CD4-positive, alpha-beta T cell treated with Interleukin-2 at 100 ng/mL for 4 hours (primary cell): Measurements from ENCODE around the gene DERA.
"Not testable (repeated sequence)": the region's sequence is repeated elsewhere in the genome, so short reads cannot be mapped to it uniquely, and the experiment has no call there.

Experiments used
- DNase-seq: peaks from one replicate; pipeline ENCODE4 v3.0.0-alpha.2; 2020; ENCODE audit warnings: low spot score

The DERA gene

DNA sequence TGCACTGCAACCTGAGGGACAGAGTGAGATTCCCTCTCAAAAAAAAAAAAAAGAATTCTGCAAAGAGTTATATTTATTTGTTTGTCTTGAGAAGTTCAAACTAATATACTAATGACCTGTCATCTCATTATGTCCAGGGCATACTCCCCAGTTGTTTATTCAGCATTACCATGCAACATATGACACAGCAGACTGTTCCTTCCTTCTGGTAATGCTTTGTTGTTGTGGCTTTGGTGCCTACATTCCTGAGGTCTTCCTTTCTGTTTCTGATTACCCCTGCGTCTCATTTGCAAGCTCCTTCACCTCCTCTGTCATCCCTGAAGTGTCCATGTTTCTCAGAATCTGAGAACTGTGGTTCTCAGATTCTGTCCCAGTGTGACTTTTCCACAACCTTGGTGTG is 55.3 kb downstream of the DERA start:
- no peak for DNase-seq

DNA sequence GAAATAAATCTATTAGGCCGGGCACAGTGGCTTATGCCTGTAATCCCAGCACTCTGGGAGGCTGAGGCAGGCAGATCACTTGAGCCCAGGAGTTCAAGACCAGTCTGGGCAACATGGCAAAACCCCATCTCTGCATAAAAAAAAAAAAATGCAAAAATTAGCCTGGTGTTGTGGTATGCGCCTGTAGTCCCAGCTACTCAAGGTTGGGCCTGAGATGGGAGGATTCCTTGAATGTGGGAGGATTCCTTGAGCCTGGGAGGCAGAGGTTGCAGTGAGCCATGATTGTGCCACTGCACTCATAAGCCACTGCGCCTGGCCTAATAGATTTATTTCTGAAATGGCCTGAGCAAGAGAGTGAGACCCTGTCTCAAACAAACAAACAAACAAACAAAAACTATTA is 55.9 kb downstream of the DERA start:
- DNase-seq = not testable (repeated sequence)

DNA sequence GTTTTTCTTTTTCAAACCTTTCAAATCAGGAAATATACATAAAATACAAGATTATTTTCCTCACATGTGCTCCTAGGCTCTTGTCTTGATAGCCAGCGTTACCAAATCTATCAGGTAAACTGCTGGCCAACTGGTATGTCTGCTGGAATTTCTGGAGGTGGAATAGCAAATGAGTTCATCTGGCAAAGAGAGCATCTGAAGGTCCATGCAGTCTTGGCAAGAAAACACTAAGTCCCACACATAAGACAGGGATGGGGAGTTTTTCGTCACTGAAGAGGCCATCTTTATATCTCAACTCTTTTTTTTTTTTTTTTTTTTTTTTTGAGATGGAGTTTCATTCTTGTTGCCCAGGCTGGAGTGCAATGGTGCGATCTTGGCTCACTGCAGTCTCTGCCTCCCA is 60.1 kb downstream of the DERA start:
- no peak for DNase-seq

DNA sequence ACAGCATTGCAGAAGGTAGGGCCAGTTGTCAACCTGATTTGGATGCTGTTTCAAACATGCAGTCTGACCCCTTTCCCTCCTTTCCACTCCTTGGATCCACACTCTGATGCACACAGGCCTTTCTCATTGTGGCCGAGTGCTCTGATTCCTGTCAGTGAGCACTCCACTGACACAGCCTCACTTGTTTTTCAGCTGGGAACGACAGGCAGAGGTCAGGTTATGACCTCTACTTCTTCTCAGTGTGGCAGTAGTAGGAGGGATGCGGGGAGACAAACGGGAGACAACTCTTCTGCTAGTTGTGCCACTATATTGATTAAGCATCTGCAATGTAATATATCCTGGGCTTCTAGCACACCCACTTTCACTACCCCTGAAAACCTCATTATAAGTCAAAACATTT is 61.8 kb downstream of the DERA start:
- no peak for DNase-seq

DNA sequence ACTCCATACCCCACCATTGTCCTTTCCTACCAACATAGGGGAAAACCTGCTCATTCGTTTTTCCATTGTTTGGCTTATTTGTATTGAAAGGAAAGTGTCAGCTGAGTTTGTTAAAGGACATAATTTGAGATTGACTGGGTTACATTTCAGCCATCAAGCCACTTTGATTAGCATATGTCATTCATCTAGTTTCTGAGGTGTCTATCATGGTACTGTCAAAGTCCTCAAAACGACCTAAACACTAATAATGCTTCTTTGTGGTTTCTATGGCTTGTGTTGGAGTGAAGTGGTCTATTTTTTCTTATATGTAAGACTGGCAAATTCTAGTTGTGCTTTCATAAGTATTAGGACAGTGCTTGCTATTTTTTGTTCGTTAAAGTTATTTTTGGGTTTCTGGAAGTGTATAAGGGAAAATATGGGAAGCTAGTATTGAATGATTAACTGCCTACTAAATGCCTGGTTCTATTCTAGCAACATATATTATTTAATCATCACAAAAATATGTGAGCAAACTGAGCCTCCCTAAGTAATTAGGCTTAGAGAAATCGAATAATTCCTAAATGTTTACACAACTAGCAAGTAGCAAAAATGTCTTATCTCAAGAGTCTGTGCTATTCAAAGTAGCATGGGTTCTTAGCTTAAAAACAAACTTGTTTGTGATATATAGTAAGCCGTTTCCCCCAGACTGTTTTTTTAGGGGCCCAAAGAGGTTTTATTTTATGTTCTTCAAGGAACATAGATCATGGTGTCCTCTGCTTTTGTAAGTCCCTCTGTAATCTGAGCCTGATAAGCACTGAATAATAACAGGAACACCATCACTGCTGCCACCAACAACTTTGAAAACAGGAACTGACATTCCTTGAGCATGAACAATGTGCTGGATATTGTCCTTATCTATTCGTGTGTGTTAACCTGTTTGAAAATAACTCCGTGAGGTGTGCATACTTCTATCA is 67.1 kb downstream of the DERA start:
- no peak for DNase-seq

DNA sequence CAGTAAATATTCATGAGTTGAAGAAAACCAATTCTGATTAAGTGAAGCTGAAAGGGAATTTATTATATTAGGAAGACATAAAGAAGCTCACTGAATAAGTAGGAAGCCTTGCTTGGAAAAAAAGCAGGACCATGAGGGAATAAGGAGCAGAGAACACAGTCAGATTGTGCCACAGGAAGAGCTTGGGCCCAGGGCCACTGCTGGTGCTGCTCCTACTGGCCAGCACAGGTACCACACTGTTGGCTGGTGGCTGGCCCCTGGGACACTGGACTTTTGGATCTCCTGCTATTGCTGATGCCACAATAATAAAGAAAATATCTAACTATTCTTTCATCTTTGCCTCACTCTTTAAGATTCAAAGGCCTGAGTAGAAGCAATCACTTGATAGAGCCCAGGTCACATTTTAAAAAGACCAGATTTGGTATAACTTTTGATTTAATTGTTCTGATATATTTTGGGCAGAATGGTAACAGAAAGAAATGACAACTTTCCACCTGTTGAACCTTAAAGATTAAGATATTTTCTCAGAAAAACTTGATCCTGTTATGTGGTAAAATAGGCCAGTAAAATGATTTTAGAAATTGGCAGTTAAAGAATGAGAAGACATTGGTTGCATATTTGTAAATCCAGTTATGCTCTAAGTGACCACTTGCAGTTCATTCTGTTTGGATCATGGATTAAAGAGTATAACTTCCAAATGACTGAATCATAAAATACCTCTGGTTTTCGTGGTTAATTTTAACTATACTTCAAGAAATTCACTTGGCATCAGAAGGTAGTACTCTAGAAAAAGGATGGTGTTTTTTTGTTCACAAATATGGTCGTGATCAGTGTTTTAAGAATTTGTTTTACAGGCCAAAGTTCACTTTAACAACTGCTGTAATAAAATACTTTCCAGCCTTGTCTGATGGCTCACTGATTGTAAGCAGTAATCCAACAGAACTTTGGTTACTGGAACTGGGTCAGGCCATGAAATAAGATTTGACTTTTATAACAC is 68.3 kb downstream of the DERA start:
- DNase-seq = no peak

DNA sequence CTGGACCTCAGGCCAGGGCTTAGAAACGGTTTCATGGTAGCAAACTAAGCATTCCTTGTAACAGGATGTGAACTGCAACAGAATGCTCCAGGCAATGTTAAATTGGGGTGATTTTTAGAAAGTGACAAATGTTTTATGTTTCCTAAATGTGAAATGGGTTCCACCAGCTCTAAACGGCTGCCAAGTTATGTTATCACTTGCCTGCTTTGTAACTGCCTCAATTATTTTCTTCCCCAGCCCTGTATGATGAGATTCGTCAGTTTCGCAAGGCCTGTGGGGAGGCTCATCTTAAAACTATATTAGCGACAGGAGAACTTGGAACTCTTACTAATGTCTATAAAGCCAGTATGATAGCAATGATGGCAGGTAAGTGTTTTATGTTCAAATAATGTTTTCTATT is 70.9 kb downstream of the DERA start:
- no peak for DNase-seq

DNA sequence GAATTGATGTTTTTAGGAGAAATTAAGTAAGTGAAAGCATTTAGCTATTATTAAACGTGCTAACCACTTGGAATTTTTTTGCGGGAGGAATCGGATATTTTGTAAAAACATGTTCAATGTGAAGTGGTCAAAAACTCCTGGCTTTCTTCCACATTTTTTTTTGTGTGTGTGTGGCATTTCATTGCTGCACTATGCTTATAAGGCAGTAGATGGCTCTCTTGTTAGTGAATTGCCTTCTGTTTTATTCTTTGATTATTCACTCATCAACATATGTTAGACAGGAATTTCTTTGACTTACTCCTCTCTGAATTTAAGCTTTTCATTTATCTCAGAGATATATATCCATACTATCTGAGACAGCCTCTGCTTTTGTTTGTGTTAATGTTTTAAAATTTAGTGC is 71.3 kb downstream of the DERA start:
- DNase-seq = no peak

DNA sequence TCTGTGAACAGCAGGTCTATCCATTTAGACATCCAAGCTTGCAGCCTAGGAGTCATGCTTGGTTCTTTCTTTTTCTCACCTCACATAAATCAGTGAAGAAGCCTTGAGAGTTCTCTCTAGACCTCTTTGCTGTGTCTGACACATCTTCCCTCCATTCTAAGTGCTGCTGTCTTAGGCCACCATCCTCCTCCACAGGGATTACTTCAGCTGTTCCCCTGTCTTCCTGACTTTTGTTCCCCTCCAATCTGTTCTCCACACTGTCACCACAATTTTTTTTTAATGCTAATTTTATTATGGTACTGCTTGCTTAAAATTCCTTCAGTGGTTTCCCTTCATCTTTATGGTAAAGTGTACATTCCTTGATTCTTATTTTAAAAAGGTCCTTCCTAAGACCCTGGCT is 71.8 kb downstream of the DERA start:
- no peak for DNase-seq

DNA sequence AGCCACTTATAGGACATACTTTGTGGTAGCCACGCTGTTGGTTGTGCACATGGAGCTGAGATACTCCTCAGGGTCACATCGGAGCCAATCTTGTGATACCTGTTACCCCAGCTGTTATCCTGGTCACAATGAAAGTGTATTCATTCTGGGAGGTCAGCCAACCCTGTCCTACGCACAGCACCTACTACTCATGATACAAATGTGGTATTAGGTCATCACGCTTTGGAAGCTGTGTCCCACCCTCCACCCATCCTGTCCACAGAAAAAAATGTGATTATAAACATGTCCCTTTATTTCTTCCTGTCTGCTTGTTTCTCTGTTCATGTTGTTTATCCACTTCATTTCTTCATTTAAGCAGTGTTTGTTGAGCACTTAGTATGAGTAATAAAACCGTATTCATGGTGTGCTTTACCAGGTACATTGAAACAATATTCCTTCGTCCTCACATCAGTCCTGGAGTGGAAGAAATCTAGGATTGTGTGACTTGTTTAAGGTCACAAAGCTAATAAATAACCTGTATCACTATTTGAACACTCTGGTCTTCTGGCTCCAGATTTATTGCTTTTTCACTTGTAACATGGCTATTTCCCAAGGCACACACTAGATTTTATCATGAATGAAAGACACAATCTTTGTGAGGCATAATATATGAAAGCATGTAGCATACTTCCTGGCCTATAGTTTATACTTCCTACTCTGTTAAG is 73.1 kb downstream of the DERA start:
- DNase-seq = no peak

DNA sequence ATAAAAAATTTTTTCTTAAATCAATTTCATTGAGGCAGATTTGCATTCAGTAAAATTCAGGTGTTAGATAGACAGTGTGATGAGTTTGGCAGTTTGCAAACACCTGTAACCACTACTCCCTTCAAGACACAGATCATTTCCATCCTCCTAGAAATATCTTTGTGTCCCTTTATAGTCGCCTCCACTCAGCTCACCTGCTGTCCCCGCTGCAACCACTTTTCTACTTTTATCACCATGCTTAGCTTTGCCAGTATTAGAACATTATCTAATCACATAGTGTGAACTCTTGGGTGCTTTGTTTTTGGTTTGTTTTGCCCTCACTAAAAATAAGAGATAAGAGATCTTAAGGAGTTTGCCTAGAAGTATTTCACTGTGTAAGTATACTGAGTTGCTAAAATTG is 73.8 kb downstream of the DERA start:
- no peak for DNase-seq

DNA sequence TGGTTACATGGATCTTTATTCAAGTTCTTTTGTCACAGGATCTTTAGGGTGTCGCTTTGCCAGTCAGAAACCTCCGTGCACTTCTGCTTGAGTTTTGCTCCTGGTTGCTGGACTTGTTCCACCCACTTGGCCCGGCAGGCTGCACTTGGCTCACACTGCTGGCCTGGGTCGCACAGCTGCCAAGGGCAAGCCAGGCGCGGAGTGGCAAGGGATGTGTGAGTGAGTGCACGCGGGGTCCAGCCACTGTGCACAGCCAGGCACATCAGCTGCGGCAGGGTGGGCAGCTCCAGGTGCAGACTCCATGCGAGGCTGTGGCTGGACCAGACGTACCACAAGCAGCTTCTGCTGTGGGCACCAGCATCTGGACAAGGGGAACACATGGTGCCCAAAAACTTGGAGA is 76.6 kb downstream of the DERA start:
- DNase-seq = no peak

DNA sequence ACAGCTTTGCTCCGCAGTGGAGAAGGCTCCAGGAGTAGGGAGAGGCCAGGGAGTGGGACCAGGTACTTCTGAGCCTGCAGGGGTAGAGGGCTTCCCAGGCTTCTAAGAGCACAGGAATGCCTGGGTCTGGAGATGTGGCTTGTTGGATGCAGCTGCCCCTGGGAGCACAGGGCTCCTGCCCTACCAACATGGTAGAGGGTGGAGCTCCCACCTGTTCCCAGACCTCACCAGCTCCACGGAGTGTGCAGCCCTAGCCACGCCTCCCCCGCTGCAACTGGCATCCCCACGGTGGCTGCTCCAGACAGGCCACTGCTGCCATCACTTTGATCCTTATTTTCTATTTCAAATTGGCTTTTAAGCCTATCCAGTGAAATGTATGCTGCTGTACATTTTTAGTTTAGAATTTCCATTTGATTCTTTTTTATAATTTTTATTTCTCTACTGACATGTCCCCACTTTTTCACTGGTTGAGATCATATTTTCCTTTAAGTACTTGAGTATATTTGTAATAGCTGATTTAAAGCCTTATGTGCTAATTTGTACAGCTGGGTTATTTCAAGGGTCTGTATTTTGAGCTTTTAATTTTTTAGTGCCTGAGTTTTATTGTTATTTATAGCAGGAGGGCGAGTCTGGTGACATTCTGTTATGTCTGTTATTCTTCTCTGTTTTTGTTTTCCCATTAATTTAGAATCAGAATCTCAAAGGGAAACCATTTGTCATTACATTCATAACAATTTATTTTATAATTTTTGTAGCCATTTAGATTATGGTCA is 78.0 kb downstream of the DERA start:
- DNase-seq = no peak

DNA sequence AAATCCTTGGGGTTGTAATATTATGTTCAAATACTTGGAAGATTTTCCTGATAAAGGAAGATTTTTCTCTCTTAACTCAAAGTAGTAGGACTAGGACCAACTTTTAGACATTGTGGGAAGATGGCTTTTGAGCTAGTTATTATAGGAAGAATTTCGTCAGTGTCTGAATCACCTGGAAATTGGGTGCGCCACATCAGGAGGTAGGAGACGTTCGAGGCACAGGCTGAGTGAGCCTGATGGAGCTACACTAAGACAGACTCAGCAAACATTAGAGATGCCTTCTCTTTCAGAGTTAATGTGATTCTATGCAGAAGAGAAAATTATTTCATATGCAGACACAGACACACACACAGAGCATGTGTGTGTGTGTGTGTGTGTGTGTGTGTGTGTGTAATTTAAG is 84.7 kb downstream of the DERA start:
- no peak for DNase-seq

DNA sequence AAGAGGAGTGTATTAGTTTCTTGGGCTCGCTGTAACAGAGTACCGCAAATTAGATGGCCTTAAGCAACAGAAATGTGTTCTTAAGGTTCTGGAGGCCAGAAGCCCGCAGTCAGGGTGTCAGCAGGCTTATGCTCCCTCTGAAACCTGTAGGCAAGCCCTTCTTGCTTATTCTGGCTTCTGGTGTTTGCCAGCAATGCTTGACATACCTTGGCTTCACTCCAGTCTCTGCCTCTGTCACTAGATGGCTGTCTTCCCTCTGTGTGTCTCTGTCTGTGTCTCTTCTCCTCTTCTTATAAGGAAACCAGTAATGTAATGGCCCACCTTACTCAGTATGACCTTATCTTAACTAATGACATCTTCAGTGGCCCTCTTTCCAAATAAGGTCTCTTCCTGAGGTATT is 85.1 kb downstream of the DERA start:
- no peak for DNase-seq

DNA sequence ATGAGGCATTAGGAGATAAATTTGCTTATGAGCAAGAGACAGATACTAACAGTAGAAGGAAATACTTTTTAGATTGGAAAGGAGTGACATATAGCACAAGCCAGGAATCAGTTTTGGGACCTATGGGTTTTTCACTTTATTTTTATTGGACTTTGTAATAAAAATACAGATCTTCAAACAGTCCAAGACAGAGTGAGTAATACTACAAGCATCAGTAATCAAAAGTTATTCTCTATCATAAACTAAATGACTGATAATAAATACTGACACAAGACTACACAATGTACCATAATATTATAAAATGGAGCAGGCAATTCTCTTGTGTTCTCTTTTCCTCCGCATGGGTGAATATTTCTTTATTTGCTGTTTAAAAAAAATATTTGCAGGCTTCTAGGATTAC is 85.8 kb downstream of the DERA start:
- DNase-seq = no peak

DNA sequence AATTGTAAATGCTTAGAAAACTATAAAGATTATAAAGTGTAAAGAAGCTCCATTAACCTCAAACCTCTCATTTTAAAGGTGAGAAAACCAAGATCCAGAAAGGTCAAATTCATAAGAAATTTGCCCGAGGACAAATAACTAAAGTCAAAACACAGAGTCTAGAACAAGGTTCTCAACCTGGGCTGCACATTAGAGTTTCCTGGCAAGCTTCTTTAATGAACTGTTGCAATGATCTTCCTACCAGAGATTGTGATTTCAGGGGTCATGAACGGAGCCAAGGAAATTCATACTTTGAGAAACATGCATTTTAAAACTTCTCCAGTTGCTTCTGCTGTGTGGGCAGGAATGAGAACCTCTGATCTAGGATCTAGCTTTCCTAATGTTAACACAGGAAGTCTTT is 86.8 kb downstream of the DERA start:
- DNase-seq = no peak

DNA sequence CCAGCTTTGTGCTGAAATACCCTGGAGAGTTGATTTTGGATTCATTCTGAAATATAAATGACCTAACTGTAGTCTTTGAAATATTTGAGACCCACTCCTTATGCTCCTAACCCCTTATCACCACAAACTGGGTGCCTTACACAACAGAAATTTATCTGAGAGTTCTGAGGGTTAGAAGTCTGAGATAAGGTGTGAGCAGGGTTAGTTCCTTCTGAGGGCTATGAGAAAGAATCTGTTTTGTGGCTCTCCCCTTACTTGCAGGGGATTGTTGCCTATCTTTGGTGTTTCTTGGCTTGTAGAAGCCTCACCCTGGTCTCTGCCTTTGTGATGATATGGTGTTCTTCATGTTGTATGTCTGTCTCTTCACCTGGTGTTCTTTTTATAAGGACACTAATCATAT is 91.7 kb downstream of the DERA start:
- DNase-seq = no peak

DNA sequence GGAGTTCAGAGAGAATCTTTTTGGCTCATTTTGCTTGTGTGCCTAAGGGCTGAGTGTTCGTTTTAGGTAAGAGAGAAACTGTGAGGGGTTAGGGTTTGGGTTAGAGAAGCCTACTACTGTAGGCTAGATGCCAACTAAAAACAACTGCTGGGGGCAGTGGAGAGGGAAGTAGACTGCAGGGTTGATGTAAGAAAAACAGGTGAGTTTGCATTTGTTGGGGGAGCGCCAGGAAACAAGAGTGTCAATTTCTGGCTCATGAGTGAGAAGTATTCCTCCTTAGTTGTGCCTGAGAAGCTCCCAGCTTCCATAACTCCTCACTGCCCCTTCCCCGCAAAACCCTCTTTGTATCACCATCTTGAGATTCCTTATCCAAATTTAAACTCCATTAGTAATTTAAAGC is 92.3 kb downstream of the DERA start:
- no peak for DNase-seq

DNA sequence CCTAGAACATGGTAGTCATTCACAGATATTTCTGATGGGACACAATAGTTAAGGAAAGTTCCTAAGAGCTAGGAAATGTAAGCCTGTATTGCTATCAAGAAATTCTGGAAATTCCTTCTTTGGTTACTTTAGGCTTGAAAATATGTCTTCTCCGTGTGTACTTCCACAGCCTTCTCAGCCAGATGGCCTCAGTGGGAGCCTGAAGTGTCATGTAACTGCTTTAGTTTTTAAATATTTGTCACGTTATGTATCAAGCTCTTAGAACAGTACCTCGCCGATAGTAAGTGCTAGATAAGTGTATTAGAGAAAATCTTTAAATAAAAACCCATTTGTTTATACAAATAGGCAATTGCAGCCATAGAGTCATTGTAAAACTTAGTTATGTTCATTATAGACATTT is 95.6 kb downstream of the DERA start:
- no peak for DNase-seq

DNA sequence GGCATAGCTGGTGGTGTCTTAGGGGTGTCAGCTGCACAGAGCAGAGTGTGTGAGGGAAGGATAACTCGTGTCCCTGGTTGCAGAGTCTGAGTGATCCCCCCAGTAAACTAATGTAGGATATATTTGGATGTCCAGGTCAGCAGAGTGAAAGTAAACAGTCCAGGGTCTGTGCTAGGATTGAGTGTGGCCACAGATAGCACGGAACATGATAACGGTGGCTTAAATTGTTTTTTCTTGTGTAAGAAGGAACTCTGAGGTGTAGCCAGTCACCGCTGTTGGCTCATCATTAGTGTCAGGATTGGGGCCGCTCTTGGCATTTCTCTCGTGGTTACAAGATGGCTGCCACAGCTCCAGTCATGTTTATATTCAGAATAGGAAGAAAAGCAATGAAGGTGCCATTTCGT is 97.3 kb downstream of the DERA start:
- DNase-seq = no peak

DNA sequence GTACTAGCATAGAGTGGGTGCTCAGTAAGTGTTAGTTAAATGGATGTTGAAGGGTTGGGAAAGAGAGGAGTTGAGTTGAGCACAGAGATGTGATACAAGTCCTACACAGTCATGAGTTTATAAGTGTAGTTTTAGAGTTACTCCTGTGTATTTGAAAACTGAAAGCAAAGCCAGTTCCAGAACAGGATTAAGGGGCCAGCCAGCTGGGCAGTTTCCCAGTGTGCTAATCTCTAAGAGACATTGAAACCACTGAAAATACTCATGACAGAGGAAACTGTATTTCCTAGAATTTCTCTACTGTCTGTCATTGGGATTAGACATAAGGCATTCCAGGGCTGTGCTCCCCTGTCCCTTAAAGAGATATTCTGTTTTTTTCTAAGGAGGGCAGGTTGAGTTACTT is 101.0 kb downstream of the DERA start:
- DNase-seq = no peak
